OCI-M1 (cell line): Measurements from ENCODE around the gene RNF19B.
A peak's percentile ranks its signal among the peaks of the same experiment; 100 is the strongest.
"Not testable (repeated sequence)": the region's sequence is repeated elsewhere in the genome, so short reads cannot be mapped to it uniquely, and the experiment has no call there.

Experiments used
- DNase-seq: peaks from one replicate; lab custom pipeline; 2025; lab: John Stamatoyannopoulos, UW

Gene RNF19B

GRCh38 chr1:32992489-32993323, 28.1 kb upstream of the RNF19B start:
- DNase-seq, result peak; percentile 79

- DNase-seq, result no peak
Measured at GRCh38 chr1:32991819-32992488, 27.3 kb upstream of the RNF19B start.

GRCh38 chr1:32991386-32991785, 26.8 kb upstream of the RNF19B start:
- DNase-seq, result no peak

- no peak for DNase-seq
Measured at GRCh38 chr1:32990887-32991286, 26.3 kb upstream of the RNF19B start.

GRCh38 chr1:32989160-32990050, 24.8 kb upstream of the RNF19B start:
- peak; percentile 94 for DNase-seq

GRCh38 chr1:32988665-32989064, 24.1 kb upstream of the RNF19B start:
- DNase-seq, result no peak

- DNase-seq, result no peak
Measured at GRCh38 chr1:32985226-32985625, 20.6 kb upstream of the RNF19B start.

GRCh38 chr1:32984455-32985171, 20.0 kb upstream of the RNF19B start:
- DNase-seq, result no peak

GRCh38 chr1:32984090-32984454, 19.5 kb upstream of the RNF19B start:
- DNase-seq, result no peak

GRCh38 chr1:32983020-32983419, 18.4 kb upstream of the RNF19B start:
- no peak for DNase-seq

GRCh38 chr1:32981003-32981901, 16.6 kb upstream of the RNF19B start:
- DNase-seq, result peak; percentile 91

GRCh38 chr1:32980080-32980479, 15.5 kb upstream of the RNF19B start:
- no peak for DNase-seq

GRCh38 chr1:32978854-32979253, 14.2 kb upstream of the RNF19B start:
- DNase-seq, result no peak

GRCh38 chr1:32977546-32978087, 13.0 kb upstream of the RNF19B start:
- no peak for DNase-seq

- DNase-seq, result not testable (repeated sequence)
Measured at GRCh38 chr1:32975055-32975454, 10.4 kb upstream of the RNF19B start.

- not testable (repeated sequence) for DNase-seq
Measured at GRCh38 chr1:32973458-32973857, 8.8 kb upstream of the RNF19B start.

- no peak for DNase-seq
Measured at GRCh38 chr1:32972814-32973428, 8.3 kb upstream of the RNF19B start.

GRCh38 chr1:32971576-32971975, 7.0 kb upstream of the RNF19B start:
- no peak for DNase-seq

GRCh38 chr1:32971156-32971555, 6.5 kb upstream of the RNF19B start:
- no peak for DNase-seq

- DNase-seq, result peak; percentile 30
Measured at GRCh38 chr1:32969566-32969965, 5.0 kb upstream of the RNF19B start.
